GM21515 (cell line): ENCODE data around the gene FAAH.
A peak's percentile ranks its signal among the peaks of the same experiment; 100 is the strongest.
"Not testable (repeated sequence)": the region's sequence is repeated elsewhere in the genome, so short reads cannot be mapped to it uniquely, and the experiment has no call there.

Experiments
- ATAC-seq: cut with Tn5 transposase; IDR thresholded peaks from one replicate; pipeline ENCODE4 v1.9.1; 2021; ENCODE audit not compliant: unreplicated experiment

Gene FAAH

DNA sequence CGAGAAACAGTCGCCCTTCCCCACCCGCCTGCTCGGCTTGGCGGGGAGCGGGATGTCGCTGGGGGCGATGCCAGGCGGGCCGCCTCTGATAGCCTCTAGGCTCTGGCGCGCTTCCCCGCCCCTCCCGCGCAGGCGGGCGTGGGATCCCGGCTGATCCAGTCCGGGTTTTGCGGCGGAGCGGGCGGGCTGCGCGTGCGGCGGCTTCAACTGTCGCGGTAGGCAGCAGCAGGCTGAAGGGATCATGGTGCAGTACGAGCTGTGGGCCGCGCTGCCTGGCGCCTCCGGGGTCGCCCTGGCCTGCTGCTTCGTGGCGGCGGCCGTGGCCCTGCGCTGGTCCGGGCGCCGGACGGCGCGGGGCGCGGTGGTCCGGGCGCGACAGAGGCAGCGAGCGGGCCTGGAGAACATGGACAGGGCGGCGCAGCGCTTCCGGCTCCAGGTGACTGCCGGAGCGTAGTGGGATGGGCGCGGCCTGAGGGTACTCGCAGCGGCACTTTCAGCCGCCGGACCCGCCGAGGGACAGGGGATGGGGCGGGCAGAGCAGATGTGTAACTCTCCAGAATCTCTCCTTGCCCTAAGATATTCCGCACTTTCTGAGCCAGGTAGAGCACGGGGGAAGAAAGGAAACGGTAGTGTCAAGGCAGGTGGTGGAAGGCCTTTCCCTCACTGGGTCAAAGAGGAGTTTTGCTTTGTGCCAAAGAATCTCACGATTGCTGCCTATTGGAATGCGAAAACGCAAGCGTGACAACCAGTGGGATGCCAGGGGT, at the start of gene FAAH:
FAAH (plus strand) TSS at position 210 of the 764 bp plus-strand sequence; CDS start at position 242, 32 bp downstream.
- ATAC-seq = no peak

DNA sequence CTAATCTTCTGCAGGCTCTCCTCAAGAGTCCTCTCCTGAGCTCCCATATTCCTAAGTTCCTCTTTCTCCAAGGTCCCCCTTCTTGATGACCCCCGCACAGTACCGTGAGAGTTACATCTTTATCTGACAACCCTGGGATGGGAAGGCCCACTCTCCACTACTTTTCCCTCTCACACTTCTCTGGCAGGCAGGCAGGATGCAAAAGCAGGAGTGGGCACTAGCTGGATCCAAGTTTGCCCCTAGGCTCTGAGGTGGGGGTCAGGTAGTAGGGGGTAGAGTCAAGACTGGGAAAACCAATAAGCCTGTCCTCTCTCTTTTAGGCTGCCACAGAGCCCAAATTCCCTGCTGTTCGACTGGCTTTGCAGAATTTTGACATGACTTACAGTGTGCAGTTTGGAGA, 49.6 kb upstream of the FAAH start:
- ATAC-seq = no peak

DNA sequence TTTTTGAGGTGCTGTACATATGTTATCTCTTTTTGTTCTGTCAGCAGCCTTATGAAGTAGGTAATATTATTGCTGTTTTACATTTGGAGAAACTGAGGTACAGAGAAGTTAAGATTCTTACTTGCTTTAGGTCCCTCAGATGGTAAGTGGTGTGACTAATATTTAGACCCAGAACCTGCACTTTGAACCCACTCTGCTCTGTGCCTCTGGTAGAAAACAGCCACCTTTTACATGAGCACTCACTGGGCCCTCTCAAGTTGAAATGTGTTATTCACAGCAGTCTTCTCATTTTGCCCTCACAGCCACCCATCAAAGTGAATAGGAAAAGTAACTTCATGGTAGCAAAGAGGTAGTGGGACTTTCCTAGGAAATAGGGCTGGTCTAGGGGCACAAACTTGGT, 48.8 kb upstream of the FAAH start:
- no peak for ATAC-seq

DNA sequence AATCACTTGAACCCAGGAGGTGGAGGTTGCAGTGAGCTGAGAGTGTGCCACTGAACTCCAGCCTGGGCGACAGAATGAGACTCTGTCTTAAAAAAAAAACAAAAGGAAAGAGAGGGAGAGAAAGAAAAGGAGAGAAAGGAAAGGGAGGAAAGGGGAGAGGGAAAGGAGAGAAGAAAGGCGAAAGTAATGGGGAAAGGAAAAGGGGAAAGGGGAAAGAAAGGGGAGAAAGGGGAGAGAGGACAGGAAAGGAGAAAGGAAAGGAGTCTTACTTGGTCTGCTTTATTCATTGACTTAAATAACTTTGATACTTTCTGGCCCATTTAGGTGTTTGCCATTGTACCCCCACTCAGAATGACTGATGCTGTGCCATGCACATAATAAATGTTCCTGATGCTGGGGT, 41.8 kb upstream of the FAAH start:
- no peak for ATAC-seq

DNA sequence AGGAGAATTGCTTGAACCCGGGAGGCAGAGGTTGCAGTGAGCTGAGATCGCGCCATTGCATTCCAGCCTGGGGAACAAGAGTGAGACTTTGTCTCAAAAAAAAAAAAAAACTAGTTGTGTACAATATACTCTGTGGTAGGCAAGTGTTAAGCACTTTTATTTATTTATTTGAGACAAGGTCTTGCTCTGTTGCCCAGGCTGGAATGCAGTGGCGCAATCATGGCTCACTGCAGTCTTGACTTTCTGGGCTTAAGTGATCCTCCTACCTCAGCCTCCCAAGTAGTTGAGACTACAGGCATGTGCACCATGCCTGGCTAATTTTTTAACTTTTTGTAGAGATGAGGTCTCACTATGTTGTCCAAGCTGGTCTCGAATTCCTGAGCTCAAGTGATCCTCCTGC, 38.2 kb upstream of the FAAH start:
- not testable (repeated sequence) for ATAC-seq

DNA sequence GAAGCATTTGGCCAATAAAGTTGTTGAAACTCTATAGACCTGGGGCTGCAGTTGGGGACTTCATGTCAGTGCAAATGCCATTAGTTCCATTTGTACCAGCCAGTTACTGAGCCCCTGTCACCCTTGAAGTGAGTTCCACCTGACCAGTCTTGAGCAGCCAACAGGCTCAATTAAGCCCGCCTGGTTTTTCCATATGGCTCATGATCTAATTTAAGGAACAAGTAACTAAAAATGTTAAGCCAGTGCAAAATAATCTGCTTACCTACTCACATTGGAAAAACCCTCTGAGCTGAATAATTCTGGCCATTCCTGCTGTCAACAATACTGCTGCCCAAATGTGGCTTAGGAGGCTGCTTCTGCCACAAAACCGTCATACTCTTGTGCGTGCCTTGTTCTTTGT, 32.0 kb upstream of the FAAH start:
- no peak for ATAC-seq

DNA sequence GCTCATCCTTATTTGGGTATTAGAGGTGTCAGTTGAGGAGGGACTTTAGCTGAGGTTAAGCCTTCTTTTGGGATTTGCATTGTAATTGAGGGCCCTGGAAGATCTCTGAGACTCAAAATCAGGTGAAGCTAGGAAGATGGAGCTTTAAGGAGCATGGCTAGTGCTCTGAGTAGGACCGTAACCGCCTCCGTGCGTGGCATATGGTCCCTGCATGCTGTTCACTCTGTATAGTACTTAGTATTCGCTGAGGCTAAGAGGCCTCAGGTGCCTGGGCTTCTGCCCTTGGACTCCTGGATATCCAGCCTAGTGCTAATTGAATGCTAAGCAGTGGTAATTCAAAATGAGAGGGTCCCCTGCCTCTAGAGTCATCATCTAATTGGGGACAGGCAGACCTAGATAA, 31.0 kb upstream of the FAAH start:
- ATAC-seq = no peak

DNA sequence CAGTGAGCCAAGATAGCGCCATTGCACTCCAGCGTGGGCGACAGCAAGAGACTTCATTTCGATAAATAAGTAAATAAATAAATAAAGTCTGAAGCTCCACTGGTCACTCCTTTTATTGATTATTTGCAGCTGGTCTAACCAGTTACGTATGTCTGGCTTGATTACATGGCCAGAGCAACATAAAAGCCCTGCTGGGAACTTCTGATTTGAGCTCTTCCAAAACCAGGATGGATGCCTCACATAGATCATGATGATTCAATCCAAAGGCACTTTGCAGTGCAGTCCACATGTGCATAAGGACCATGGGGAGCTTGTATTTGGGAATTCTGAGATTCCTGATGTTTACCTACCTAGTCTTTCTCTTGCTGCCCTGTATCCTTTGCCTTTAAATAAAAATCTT, 29.5 kb upstream of the FAAH start:
- no peak for ATAC-seq

DNA sequence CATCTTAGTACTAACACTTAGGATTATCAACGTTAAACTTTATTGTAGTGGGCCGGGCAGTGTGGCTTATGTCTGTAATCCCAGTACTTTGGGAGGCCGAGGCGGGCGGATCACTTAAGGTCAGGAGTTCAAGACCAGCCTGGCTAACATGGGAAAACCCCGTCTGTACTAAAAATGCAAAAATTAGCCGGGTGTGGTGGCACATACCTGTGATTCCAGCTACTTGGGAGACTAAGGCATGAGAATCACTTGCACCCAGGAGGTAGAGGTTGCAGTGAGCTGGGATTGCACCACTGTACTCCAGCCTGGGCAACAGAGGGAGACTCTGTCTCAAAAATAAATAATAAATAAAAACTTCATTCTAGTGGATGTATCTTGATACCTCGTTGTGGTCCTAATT, 28.3 kb upstream of the FAAH start:
- not testable (repeated sequence) for ATAC-seq

DNA sequence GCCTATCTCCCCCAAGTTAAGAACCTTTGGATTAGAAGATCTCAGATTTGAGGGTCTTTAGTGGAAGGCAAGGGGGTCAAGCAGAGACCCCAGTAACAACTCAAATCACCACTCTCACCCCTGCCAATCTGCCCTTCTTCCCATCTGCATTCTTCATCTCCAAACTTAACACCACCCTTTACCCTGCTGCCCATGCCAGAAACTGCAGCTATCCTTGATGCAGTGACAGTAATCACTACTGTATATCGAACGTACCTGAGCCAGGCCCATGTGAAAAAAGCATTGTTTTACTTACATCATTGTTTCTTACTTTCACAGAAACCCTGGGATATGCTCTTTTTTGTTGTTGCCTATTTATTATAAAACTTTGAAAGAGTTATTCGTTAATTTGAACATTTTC, 27.0 kb upstream of the FAAH start:
- ATAC-seq = no peak

DNA sequence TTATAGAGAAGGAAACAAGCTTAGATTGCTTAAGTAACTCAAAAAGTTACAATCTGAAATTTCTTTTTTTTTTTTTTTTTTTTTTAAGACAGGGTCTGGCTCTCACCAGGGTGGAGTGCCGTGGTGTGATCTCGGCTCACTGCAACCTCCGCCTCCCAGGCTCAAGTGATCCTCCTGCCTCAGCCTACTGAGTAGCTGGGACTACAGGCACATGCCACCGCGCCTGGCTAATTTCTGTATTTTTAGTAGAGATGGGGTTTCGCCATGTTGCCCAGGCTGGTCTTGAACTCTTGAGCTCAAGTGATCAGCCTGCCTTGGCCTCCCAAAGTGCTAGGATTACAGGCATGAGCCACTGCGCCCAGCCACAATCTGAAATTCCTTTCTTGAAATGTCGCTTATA, 26.4 kb upstream of the FAAH start:
- not testable (repeated sequence) for ATAC-seq

DNA sequence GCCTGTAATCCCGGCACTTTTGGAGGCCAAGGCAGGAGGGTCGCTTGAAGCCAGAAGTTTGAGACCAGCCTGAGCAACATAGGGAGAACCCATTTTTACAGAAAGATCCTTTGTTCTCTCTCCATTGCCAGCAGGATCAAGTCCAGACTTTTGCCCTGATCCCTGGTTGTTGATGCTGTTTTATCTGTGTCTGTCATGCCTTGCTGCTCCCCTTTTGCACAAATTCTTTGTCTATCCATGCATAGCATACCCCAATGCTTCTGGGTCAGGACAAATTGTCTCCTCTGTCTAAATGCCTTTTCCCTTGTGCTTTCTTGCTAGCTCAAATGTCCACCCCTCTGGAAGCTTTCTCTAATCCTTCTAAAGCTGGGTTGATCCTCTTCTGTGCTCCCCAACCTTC, 25.3 kb upstream of the FAAH start:
- no peak for ATAC-seq

DNA sequence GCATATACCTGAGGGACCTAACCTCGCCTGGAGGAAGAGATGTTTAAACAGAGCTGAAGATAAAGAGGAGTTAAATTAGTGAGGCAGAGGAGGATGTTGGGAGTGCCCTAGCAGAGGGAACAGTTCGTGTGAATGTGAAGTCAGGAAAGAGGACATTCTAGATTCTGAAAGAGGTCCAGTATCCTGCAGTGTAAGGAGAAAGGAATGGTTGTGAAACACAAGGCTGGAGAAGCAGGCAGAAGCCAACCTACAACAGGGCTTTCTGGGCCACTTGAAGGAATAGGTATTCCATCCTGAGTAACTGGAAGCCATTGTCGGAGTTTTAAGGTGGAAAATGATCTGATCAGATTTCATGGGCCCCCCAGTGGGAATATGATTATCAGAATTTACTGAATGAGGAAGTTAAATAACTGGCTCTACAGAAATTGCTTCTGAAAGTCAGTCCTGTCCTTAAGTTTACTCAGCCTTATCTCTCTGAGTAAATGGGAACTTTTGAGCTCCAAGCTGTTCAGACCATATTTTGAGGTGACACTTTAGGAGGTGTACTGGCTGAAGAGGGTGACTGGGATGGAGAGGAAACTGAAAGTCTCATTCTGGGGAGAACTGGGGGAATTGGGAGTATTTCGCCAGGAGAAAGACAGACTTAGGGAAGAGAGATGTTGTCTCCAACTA, 24.4 kb upstream of the FAAH start:
- peak; percentile 20 for ATAC-seq

DNA sequence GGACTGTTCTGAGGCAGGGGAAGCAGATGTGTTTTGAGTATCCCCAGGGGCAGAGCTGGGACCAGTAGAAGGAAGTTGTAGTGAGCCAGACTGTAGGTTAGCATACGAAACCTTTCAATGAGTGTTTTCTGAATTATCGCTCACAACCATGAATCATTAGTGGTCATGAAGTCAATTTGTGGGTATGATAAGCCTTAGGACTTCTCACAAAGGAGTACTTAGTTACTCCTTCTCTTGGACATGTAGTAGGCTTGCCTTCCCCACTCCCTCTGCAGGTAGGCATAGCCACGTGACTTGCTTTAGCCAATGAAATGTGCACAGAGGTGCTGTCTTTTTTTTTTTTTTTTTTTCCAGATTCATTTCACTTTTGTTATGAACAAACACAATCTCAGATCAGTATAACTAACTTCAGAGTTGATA, 23.9 kb upstream of the FAAH start:
- peak; percentile 52 for ATAC-seq

DNA sequence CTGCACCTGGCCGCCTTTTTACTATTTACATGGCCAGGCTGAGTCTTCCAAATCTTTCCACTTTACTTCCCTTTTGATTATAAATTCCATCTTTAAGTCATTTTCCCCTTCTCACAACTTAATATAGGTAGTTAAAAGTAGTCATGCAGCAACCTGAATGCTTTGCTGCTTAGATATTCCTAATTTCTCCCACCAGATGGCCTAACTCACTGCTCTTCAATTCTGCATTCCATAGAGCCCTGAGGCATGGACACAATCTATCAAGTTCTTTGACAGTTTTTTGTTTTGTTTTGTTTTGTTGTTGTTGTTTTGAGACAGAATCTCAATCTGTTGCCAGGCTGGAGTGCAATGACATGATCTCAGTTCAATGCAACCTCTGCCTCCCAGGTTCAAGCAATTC, 21.7 kb upstream of the FAAH start:
- ATAC-seq = no peak

DNA sequence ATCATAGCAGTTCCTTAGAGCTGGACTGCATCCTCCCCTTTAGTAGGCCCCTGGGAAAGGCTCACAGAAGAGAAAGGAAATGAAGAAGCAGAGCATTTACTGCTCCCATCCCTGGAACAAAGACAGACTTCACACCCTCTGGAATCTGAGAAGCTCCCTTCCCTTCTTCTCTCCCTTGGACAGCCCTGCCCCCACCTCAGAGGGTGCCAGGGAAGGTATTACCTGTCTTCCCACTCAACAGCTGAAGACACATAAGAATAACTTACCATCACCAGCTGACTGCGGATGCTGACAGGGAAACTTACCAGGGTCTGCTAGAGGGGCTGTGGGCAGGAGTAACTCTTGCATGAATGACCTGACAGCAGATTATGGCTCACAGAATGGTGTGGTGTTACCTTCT, 14.1 kb upstream of the FAAH start:
- no peak for ATAC-seq

DNA sequence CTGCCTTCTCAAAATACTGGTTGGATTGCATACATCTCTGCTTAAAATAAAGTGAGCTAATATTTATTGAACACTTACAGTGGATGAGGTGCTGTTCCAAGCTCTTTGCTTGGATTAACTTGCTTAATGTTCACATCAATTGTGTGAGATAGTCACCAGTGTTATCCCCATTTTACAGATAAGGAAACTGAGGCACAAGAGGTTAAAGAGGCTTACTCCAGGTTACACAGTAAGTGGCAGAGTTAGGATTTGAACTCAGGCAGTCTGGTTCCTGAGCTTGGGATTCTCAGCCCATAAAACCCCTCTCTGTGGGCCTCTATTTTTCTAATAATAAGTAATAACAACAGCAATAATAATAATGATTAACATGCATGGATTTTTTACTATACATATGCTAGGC, 13.6 kb upstream of the FAAH start:
- ATAC-seq = no peak

DNA sequence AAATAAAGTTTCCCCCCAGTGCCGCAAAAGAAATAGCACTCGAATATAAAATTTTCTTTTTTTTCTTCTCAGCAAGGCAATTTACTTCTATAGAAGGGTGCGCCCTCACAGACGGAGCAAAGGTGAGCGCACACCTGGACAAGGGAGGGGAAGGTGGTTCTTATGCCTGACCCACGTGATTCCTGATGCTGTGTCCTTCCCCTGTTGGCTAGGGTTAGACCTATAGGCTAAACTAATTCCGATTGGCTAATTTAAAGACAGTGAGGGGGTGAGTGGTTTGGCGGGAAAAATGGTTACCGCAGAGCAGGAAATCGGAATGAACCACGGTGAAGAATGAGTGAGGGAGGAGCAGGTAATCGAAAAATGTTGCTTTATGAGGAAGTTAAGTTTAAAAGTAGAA, 607 bp upstream of the FAAH start:
- ATAC-seq = no peak

DNA sequence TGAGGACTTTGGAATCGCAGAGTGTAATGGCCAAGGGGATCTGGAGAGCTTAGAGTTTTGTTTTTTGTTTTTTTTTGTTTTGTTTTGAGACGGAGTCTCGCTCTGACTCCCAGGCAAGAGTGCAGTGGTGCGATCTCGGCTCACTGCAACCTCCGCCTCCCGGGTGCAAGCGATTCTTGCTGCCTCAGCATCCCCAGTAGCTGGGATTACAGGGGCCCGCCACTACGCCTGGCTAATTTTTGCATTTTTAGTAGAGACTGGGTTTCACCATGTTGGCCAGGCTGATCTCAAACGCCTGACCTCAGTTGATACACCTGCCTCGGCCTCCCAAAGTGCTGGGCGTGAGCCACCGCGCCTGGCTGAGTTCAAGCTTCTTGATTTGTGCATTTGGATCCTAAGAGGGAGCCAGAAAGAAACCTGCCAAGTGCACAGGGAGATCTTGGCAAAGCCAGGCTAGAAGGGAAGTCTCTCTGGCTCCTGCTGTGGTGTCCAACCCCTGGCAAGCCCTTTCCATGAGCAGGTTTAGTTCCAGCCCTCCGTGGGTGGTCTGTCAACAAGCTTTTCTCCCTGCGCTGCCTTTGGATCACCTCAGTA, 852 bp downstream of the FAAH start:
- no peak for ATAC-seq

DNA sequence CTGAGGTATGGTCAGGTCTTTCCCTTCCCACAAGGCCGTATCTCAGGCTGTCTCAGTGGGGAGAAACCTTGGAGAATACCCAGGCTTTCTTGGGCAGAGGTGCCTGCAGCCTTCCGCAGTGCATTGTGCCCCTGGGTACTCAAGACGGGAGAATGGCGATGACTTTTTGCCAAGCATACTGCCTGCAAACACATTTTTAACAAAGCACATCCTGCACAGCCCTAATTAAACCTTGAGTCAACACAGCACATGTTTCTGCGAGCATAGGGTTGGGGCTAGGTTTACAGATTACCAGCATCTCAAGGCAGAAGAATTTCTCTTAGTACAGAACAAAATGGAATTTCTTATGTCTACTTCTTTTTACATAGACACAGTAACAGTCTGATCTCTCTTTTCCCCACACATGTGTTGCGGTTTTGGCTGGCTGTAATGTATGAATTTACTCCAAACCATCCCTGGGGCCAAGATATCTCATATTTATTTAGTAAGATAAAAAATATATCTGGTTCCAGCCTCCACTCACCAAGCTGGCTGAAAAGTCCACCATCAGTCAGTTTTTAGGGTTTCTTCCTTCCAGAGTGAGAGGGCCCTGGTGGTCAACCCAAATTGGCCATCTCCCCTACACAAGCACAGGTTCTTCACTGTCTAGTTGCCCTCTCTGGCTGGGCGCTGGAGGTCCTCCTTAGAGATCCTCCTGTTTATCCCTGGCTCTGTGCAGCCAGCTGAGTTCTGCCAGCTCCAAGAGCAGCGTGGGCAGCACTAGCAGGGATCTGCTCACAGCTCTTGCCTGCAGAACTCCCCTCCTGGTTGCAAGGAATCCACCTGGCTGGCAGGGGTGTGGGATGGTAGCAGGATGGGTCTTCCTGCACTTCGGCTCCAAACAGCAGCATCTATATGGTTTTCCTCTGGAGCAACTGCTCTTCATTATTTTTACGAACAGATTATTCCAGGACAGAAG, 2.6 kb downstream of the FAAH start:
- ATAC-seq = no peak

DNA sequence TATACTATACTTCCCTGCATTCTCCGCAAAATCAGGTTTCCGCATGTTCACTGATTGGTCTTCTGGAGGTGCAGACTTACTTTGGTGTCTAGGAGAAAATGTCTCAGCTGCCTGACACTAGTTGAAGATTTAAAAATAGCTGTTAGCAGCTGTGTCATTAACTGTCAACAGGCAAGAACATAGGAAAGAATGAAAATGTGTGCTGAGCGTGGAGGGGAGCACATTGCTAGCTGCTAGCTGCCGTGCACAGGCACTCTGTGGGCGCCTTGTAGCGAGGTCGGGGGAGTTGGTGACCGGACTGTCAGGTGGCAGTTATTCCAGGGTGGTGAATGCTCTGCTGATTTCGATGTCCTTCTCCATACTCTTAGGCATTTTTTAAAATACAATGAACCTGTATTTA, 5.2 kb downstream of the FAAH start:
- ATAC-seq = no peak
